ENCODE data around the gene PALLD. TPM values are rescaled to one million over a fixed set of nuclear protein-coding genes. Genes with fewer than 3 reads are reported as not detected.

Gene PALLD
- total RNA-seq, 2 donors from 2014 or later, result 705 to 752 TPM

- TF ChIP-seq CTCF (IDR thresholded peaks at IDR 0.05), result no peak
- DNase-seq (ENCODE audit: low spot score), result no peak
- Histone ChIP-seq H3K9me3 (no peaks in the 10 kb centered on the region), H3K36me3 (no peaks in the 10 kb centered on the region), H3K27me3 (replicated peaks; ENCODE audit: insufficient read depth) (no peaks in the 10 kb centered on the region), H3K27ac (peak overlapping the region; percentile 92 to 93), H3K4me1 (ENCODE audit: control insufficient read depth in 1 of 2, low read depth in 2 of 2) (peaks cover 25 to 48% of the 10 kb centered on the region in 2 donors), H3K4me3 (no peak overlapping the region)
- ATAC-seq (ENCODE audit: insufficient number of reproducible peaks, low FRiP score, low read depth), result no peak
Observed at GRCh38 chr4:168715896-168716295, 219.0 kb downstream of the PALLD start.

- Histone ChIP-seq H3K27ac (peak overlapping the region; percentile 92 to 93), H3K27me3 (replicated peaks; ENCODE audit: insufficient read depth) (no peaks in the 10 kb centered on the region), H3K4me3 (no peak overlapping the region), H3K9me3 (no peaks in the 10 kb centered on the region), H3K4me1 (ENCODE audit: control insufficient read depth in 1 of 2, low read depth in 2 of 2) (peaks cover 23 to 41% of the 10 kb centered on the region in 2 donors), H3K36me3 (no peaks in the 10 kb centered on the region)
- DNase-seq (ENCODE audit: low spot score) (no peak), ATAC-seq (ENCODE audit: insufficient number of reproducible peaks, low FRiP score, low read depth) (peak; percentile 82)
- no peak for TF ChIP-seq CTCF (IDR thresholded peaks at IDR 0.05)
Observed at GRCh38 chr4:168716406-168717129, 219.7 kb downstream of the PALLD start.

GRCh38 chr4:168717847-168718246 is 221.0 kb downstream of the PALLD start:
- Histone ChIP-seq H3K36me3 (no peaks in the 10 kb centered on the region), H3K4me3 (no peak overlapping the region), H3K27ac (peak overlapping the region; percentile 86 to 92), H3K27me3 (replicated peaks; ENCODE audit: insufficient read depth) (no peaks in the 10 kb centered on the region), H3K9me3 (no peaks in the 10 kb centered on the region), H3K4me1 (ENCODE audit: control insufficient read depth in 1 of 2, low read depth in 2 of 2) (peaks cover 28 to 40% of the 10 kb centered on the region in 2 donors)
- TF ChIP-seq CTCF (IDR thresholded peaks at IDR 0.05), result no peak
- DNase-seq (ENCODE audit: low spot score), result no peak
- ATAC-seq (ENCODE audit: insufficient number of reproducible peaks, low FRiP score, low read depth), result no peak

GRCh38 chr4:168719725-168720124 is 222.9 kb downstream of the PALLD start:
- H3K27ac ChIP-seq, result no peak overlapping the region
- H3K4me3 ChIP-seq, result no peak overlapping the region
- no peak for TF ChIP-seq CTCF (IDR thresholded peaks at IDR 0.05)
- DNase-seq (ENCODE audit: low spot score), result no peak
- no peaks in the 10 kb centered on the region for H3K27me3 ChIP-seq (replicated peaks; ENCODE audit: insufficient read depth)
- H3K4me1 ChIP-seq (ENCODE audit: control insufficient read depth in 1 of 2, low read depth in 2 of 2), result peaks cover 32 to 47% of the 10 kb centered on the region in 2 donors
- H3K36me3 ChIP-seq, result no peaks in the 10 kb centered on the region
- ATAC-seq (ENCODE audit: insufficient number of reproducible peaks, low FRiP score, low read depth), result no peak
- no peaks in the 10 kb centered on the region for H3K9me3 ChIP-seq

GRCh38 chr4:168720396-168720900 is 223.6 kb downstream of the PALLD start:
- no peak for TF ChIP-seq CTCF (IDR thresholded peaks at IDR 0.05)
- H3K4me1 ChIP-seq (ENCODE audit: control insufficient read depth in 1 of 2, low read depth in 2 of 2), result peaks cover 32 to 47% of the 10 kb centered on the region in 2 donors
- no peak for ATAC-seq (ENCODE audit: insufficient number of reproducible peaks, low FRiP score, low read depth)

More at GRCh38 chr4:168720396-168720900, 223.6 kb downstream of the PALLD start:
- Histone ChIP-seq H3K27ac (no peak overlapping the region), H3K36me3 (no peaks in the 10 kb centered on the region), H3K9me3 (no peaks in the 10 kb centered on the region), H3K27me3 (replicated peaks; ENCODE audit: insufficient read depth) (no peaks in the 10 kb centered on the region), H3K4me3 (no peak overlapping the region)
- DNase-seq (ENCODE audit: low spot score), result no peak
